Measurements from ENCODE around the gene MOB2.

DNA sequence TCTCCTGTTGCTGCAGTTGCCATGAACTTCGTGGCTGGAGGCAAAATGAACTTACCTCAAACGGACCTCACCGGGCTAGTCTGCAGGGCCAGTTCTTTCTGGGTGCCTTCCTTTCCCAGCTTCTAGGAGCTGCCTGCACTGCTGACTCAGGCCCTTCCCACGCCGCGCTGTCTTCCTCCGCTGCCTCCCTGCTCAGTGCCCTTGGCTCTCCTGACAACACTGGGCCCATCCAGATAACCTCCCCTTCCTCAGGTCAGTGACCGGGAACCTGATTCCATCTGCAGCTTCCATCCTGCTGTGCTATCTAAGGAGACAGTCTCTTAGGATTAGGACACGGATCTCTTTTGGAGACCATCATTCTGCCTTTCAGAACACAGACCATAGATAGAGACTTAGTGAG is 19.3 kb downstream of the MOB2 start:
- no peak for TF ChIP-seq POLR2A (IDR thresholded peaks at IDR 0.05)
- TF ChIP-seq, protein P1, sequence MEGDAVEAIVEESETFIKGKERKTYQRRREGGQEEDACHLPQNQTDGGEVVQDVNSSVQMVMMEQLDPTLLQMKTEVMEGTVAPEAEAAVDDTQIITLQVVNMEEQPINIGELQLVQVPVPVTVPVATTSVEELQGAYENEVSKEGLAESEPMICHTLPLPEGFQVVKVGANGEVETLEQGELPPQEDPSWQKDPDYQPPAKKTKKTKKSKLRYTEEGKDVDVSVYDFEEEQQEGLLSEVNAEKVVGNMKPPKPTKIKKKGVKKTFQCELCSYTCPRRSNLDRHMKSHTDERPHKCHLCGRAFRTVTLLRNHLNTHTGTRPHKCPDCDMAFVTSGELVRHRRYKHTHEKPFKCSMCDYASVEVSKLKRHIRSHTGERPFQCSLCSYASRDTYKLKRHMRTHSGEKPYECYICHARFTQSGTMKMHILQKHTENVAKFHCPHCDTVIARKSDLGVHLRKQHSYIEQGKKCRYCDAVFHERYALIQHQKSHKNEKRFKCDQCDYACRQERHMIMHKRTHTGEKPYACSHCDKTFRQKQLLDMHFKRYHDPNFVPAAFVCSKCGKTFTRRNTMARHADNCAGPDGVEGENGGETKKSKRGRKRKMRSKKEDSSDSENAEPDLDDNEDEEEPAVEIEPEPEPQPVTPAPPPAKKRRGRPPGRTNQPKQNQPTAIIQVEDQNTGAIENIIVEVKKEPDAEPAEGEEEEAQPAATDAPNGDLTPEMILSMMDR (IDR thresholded peaks at IDR 0.05) = no peak
- TF ChIP-seq POLR2AphosphoS5 (IDR thresholded peaks at IDR 0.05) = no peak

Data from breast epithelium (tissue), 3 donors.